ENCODE measurements around the gene SSH2. TPM values are rescaled to one million over a fixed set of nuclear protein-coding genes. Genes with fewer than 3 reads are reported as not detected.

SSH2 gene
- polyA plus RNA-seq, 1 experiment, result 24.1 TPM

DNA sequence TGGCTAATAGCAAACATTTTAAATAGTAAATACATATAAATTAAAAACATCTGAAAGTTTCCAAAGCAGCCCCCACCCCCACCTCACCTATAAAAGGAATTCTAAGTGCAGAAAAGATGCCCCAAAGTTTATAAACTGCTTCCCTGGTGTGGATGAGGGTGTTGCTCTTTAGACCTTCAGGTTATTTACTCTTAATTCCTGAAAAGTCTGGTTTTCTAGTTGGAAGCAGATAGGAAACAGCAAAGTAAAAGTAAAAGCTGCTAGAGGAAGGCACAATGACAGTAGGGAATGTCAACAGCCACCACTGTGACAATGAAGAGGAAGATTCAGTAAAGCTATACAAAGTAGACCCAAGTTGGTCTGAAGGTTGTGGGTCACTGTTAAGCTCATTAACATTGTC, 37.8 kb downstream of the SSH2 start:
- Histone ChIP-seq H3K27me3 (ENCODE audit: control insufficient read depth, insufficient read depth, low read length) (no peaks in the 10 kb centered on the region), H3K9me3 (ENCODE audit: control insufficient read depth, insufficient read depth, low read length) (no peaks in the 10 kb centered on the region), H3K4me3 (ENCODE audit: low read depth, low read length) (no peak overlapping the region), H3K27ac (ENCODE audit: low read depth, low read length) (no peak overlapping the region)
- POLR2A ChIA-PET, result no interaction called here
- CTCF ChIA-PET, result interaction anchor here (0.7 to 1.6 kb wide), 5 partner anchors 30 to 201 kb away, joined by 3 to 5 read pairs (median 4); no protein-coding TSS in a partner anchor
- DNase-seq (ENCODE audit: low read depth, low spot score), result no peak
- no peak for TF ChIP-seq CTCF (IDR thresholded peaks at IDR 0.05; ENCODE audit: low read depth, low read length)

GRCh38 chr17:29891131-29891530, 38.9 kb downstream of the SSH2 start:
- Histone ChIP-seq H3K27ac (ENCODE audit: low read depth, low read length) (no peak overlapping the region), H3K27me3 (ENCODE audit: control insufficient read depth, insufficient read depth, low read length) (no peaks in the 10 kb centered on the region), H3K4me3 (ENCODE audit: low read depth, low read length) (no peak overlapping the region), H3K9me3 (ENCODE audit: control insufficient read depth, insufficient read depth, low read length) (no peaks in the 10 kb centered on the region)
- TF ChIP-seq CTCF (IDR thresholded peaks at IDR 0.05; ENCODE audit: low read depth, low read length), result no peak
- no peak for DNase-seq (ENCODE audit: low read depth, low spot score)
- CTCF ChIA-PET, result interaction anchor here (1.6 kb wide), 1 partner anchor 40 kb away, joined by 4 read pairs; no protein-coding TSS in a partner anchor
- POLR2A ChIA-PET, result interaction anchor here (0.5 kb wide), 1 partner anchor 300 kb away, joined by 5 read pairs; no protein-coding TSS in a partner anchor

DNA sequence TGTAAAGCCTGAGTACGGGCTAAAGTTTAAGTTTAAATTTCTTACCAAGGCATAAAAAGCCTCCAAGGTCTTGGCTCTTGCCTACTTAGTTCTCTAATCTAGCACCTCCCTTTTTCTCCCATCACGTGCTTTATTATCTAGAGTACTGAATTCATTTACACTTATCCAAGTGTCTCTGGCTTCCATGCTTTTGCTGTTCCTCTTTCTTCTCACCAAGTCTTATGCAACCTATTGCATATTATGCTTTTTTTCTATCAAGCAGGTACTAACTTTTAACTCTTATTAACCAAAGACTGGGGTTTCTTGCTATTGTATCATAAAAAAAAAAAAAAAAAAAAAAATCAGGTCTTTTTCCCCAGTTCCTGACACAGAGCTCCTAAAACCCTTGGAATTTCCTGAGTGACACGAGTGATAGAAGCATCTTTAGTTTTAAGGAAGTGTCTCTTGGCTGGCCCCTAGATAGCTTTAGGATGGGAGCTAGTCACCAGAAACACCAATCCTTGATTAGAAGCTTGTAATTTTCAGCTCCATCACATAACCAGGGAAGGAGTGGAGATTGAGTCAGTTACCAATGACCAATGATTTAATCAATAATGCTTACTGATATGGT, 44.9 kb downstream of the SSH2 start:
- DNase-seq (ENCODE audit: low read depth, low spot score), result no peak
- no peaks in the 10 kb centered on the region for H3K27me3 ChIP-seq (ENCODE audit: control insufficient read depth, insufficient read depth, low read length)
- ChIA-PET CTCF (interaction anchor here (0.7 to 1.6 kb wide), 2 partner anchors 18 to 77 kb away, joined by 3 read pairs; no protein-coding TSS in a partner anchor), POLR2A (interaction anchor here (0.7 kb wide), 1 partner anchor 158 kb away, joined by 6 read pairs; no protein-coding TSS in a partner anchor)
- no peak overlapping the region for H3K4me3 ChIP-seq (ENCODE audit: low read depth, low read length)
- H3K9me3 ChIP-seq (ENCODE audit: control insufficient read depth, insufficient read depth, low read length), result no peaks in the 10 kb centered on the region
- no peak overlapping the region for H3K27ac ChIP-seq (ENCODE audit: low read depth, low read length)
- TF ChIP-seq CTCF (IDR thresholded peaks at IDR 0.05; ENCODE audit: low read depth, low read length), result no peak

DNA sequence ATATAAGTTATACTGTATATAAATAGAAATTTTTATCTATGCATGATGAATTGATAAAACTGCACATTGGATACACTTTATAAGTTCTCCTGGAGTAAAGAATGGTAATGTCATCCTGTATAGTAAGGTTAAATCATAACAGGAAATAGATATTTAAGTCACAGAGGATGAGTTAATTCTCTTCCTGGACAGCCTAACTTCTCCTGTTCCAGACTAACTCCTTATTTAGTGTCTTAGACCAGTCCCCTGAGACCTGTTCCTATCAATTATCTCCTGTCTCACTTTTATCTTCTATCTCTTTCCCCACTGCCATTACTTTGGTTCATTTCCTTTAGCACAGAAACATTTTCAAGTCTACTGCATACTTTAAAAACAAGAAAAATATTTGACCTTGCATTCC, 46.5 kb downstream of the SSH2 start:
- no peak overlapping the region for H3K27ac ChIP-seq (ENCODE audit: low read depth, low read length)
- ChIA-PET POLR2A (no interaction called here), CTCF (no interaction called here)
- H3K27me3 ChIP-seq (ENCODE audit: control insufficient read depth, insufficient read depth, low read length), result no peaks in the 10 kb centered on the region
- DNase-seq (ENCODE audit: low read depth, low spot score), result no peak
- no peak overlapping the region for H3K4me3 ChIP-seq (ENCODE audit: low read depth, low read length)
- H3K9me3 ChIP-seq (ENCODE audit: control insufficient read depth, insufficient read depth, low read length), result no peaks in the 10 kb centered on the region
- no peak for TF ChIP-seq CTCF (IDR thresholded peaks at IDR 0.05; ENCODE audit: low read depth, low read length)

GRCh38 chr17:29881256-29881655, 48.8 kb downstream of the SSH2 start:
- H3K27ac ChIP-seq (ENCODE audit: low read depth, low read length), result no peak overlapping the region
- CTCF ChIA-PET, result no interaction called here
- H3K9me3 ChIP-seq (ENCODE audit: control insufficient read depth, insufficient read depth, low read length), result no peaks in the 10 kb centered on the region
- POLR2A ChIA-PET, result no interaction called here
- DNase-seq (ENCODE audit: low read depth, low spot score), result no peak
- TF ChIP-seq CTCF (IDR thresholded peaks at IDR 0.05; ENCODE audit: low read depth, low read length), result no peak
- no peak overlapping the region for H3K4me3 ChIP-seq (ENCODE audit: low read depth, low read length)
- H3K27me3 ChIP-seq (ENCODE audit: control insufficient read depth, insufficient read depth, low read length), result no peaks in the 10 kb centered on the region

Data from AG04450 (cell line).